Naive thymus-derived CD8-positive, alpha-beta T cell (primary cell): ENCODE data around the gene DUSP5. TPM values are rescaled to one million over a fixed set of nuclear protein-coding genes. Genes with fewer than 3 reads are reported as not detected.

Source experiments
- ATAC-seq, 2 donors: fragments of 150-1000 bp; cut with Tn5 transposase in 1 of 2; sonication (Bioruptor Pico), chemical (Tn5 transposase) in 1 of 2; 1 replicate in 1 of 2; 2 replicates in 1 of 2; pipeline ENCODE4 v1.10.0; 2021; ENCODE audit warnings: mild to moderate bottlenecking in 2 of 2, moderate library complexity in 2 of 2
- POLR2A ChIA-PET: fragments of 350-600 bp; sonication (Branson Sonifier 250); formaldehyde crosslinking; loops from one replicate; lab custom pipeline; 2021; ENCODE audit warnings: antibody characterized with exemption; lab: Charles Lee
- DNase-seq, 10 donors: peaks; one replicate each; pipeline versions ENCODE4 v3.0.0 to v3.0.0-alpha.2; 2020 to 2022
- H3K27ac Mint-ChIP-seq, 10 donors: one replicate each; pipeline ENCODE4 v1.8.0; 2020 to 2022; ENCODE audit warnings: mild to moderate bottlenecking in 10 of 10, mixed read lengths in 10 of 10, moderate library complexity in 4 of 10, inconsistent platforms in 1 of 10
- H3K27me3 Mint-ChIP-seq, 5 donors: one replicate each; pipeline ENCODE4 v1.8.0; 2021 to 2022; ENCODE audit warnings: mixed read lengths in 5 of 5
- H3K36me3 Mint-ChIP-seq, 3 donors: one replicate each; pipeline ENCODE4 v1.8.0; 2020 to 2022; ENCODE audit warnings: mixed read lengths in 3 of 3, mild to moderate bottlenecking in 2 of 3, inconsistent platforms in 1 of 3
- H3K4me1 Mint-ChIP-seq, 4 donors: one replicate each; pipeline ENCODE4 v1.8.0; 2021 to 2022; ENCODE audit warnings: mixed read lengths in 4 of 4
- H3K4me3 Mint-ChIP-seq, 10 donors: one replicate each; pipeline ENCODE4 v1.8.0; 2020 to 2022; ENCODE audit warnings: mild to moderate bottlenecking in 10 of 10, mixed read lengths in 10 of 10, moderate library complexity in 6 of 10, inconsistent platforms in 1 of 10
- H3K9me3 Mint-ChIP-seq, 9 donors: one replicate each; pipeline ENCODE4 v1.8.0; 2020 to 2022; ENCODE audit warnings: mixed read lengths in 9 of 9, mild to moderate bottlenecking in 3 of 9, inconsistent platforms in 1 of 9, moderate library complexity in 1 of 9
- polyA plus RNA-seq, 3 donors: library from polyadenylated mRNA; unstranded; fragments of 300-500 nt; fragmentation: Illumina TruSeq; gene quantifications; one replicate each; pipeline ENCODE4 v1.2.3, GENCODE V29; 2021
- total RNA-seq, 8 experiments: library from RNA in 2 of 8; stranded (reverse) in 2 of 8; gene quantifications; one replicate each; pipeline ENCODE4 v1.2.3 and lab custom pipeline; 2021 to 2026

Gene DUSP5
- total and polyA plus RNA-seq, 5 experiments from 2014 or later = 0.13 to 2.7 (median 1.1) TPM

GRCh38 chr10:110486680-110487410 is 10.9 kb upstream of the DUSP5 start:
- no peak overlapping the region for H3K27ac Mint-ChIP-seq
- H3K36me3 Mint-ChIP-seq = no peaks in the 10 kb centered on the region
- no peak overlapping the region for H3K4me3 Mint-ChIP-seq
- ATAC-seq = no peak
- peaks cover 0 to 7% (median 4%) of the 10 kb centered on the region in 4 donors for H3K4me1 Mint-ChIP-seq
- POLR2A ChIA-PET = no interaction called here
- DNase-seq = no peak
- H3K9me3 Mint-ChIP-seq = no peaks in the 10 kb centered on the region
- peaks cover 7 to 31% (median 21%) of the 10 kb centered on the region in 5 donors for H3K27me3 Mint-ChIP-seq

DNA sequence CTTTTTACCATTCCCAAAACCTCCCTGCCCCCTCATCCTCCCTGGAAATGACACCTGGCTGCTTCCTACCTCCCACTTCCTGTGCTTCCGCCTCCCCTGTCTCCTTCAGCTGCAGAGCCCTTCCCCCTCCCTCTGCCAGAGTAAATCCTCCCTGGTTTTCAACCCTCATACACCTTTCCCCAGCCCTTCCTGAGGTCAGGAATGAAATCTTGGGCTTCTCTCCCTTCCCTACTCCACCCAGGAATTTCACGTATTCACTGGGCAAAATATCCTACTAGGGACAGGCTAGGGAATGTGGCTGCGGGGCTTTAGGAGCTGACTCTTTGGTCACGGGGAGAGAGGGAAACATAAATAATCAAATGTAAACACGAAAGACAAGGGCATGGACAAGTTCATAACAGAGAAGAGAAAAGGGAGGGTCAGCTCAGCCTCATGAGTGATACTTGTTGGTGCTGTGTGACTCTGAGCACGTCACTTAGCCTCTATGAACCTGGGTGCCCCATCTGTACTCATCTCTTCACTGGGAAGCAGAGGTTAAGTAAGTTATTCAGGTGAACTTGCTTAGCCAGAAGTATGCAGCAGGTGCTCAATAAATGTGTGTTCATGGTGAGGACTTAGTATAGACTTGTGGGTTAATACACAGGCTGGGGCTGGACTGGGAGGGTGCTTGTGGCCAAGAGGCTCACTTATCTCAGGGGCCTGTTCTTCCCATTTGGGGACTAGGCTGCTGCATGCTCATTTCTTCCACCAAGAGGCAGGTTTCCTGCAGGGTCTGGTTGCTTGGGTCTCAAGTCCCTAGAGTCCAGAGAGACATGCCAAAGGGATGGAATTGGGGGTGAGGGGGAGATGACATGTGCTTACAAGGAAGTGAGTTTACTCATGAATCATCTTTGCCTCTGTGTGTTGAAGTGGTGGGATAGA is 10.0 kb upstream of the DUSP5 start:
- Mint-ChIP-seq H3K9me3 (no peaks in the 10 kb centered on the region), H3K27me3 (peaks cover 7 to 30% (median 15%) of the 10 kb centered on the region in 5 donors), H3K4me3 (no peak overlapping the region), H3K36me3 (no peaks in the 10 kb centered on the region), H3K27ac (no peak overlapping the region), H3K4me1 (peaks cover 0 to 15% (median 4%) of the 10 kb centered on the region in 4 donors)
- POLR2A ChIA-PET = no interaction called here
- DNase-seq (no peak), ATAC-seq (no peak)

DNA sequence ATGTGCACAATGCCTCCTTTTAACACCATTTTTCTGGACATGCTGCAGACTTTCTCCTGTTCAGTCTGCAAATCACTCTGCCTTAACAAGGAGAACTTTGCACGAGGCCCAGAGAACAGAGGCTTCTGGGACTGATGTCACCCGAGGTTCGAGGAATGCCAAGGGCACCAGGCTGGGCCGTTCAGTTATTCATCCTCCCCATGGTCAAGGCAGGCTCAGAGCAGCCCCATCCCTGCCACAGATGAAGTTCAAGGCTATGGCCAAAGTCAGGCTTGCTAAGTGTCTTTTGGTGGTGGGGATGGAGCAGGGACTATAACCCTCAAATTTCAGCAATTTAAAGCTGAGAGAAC is 9.4 kb upstream of the DUSP5 start:
- peaks cover 7 to 30% (median 15%) of the 10 kb centered on the region in 5 donors for H3K27me3 Mint-ChIP-seq

GRCh38 chr10:110488940-110489339 is 8.8 kb upstream of the DUSP5 start:
- Mint-ChIP-seq H3K4me1 (peaks cover 0 to 19% (median 4%) of the 10 kb centered on the region in 4 donors), H3K9me3 (no peaks in the 10 kb centered on the region), H3K27me3 (peaks cover 7 to 30% (median 14%) of the 10 kb centered on the region in 5 donors), H3K4me3 (no peak overlapping the region), H3K27ac (no peak overlapping the region), H3K36me3 (no peaks in the 10 kb centered on the region)
- ATAC-seq (no peak), DNase-seq (no peak)
- POLR2A ChIA-PET = no interaction called here

More for the DNA sequence above, 9.4 kb upstream of the DUSP5 start:
- Mint-ChIP-seq H3K4me1 (peaks cover 0 to 19% (median 4%) of the 10 kb centered on the region in 4 donors), H3K36me3 (no peaks in the 10 kb centered on the region), H3K27ac (no peak overlapping the region), H3K9me3 (no peaks in the 10 kb centered on the region), H3K4me3 (no peak overlapping the region)
- ATAC-seq (no peak), DNase-seq (no peak)
- POLR2A ChIA-PET = no interaction called here

DNA sequence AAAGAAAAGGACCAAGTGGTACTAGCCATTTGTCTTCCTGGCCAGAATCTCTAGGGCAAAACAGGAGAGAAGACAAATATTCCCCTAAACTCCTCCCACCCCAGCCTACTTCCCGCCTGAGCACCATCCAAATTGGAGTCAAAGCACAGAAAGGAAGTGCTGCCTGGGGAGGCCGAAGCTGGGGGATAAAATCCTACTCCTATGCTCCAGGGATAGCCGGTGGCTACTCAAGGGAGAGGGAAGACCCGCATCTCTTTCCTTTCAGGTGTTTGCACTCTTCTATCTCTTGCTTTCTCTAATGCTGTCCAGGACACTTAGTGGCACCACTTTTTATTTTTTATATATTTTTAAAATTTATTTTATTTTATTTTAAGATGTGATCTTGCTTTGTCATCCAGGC is 7.1 kb upstream of the DUSP5 start:
- peaks cover 7 to 27% (median 12%) of the 10 kb centered on the region in 5 donors for H3K27me3 Mint-ChIP-seq
- peaks cover 1 to 20% (median 5%) of the 10 kb centered on the region in 4 donors for H3K4me1 Mint-ChIP-seq
- H3K27ac Mint-ChIP-seq = no peak overlapping the region
- DNase-seq = no peak
- ATAC-seq = no peak
- H3K36me3 Mint-ChIP-seq = no peaks in the 10 kb centered on the region
- no peaks in the 10 kb centered on the region for H3K9me3 Mint-ChIP-seq
- no peak overlapping the region for H3K4me3 Mint-ChIP-seq
- POLR2A ChIA-PET = no interaction called here

DNA sequence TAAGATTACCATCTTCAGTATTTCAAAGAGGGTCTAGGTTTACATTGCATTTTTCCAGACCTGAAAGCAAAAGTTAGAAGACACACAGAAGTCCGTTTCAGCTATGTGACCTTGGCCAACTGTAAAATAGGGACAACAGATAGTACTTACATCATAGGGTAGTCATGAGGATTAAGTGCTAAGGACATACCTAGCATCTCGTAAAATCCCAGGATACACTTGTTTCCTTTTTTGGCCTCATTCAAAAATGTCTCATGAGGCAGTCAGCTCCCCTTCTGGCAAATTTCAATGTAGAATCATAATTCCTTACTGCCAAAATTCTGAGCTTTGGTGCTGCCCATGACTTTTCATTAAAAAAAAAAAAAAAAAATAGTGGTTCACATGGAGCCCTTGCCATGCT is 6.4 kb upstream of the DUSP5 start:
- Mint-ChIP-seq H3K4me3 (no peak overlapping the region), H3K9me3 (no peaks in the 10 kb centered on the region), H3K27ac (no peak overlapping the region), H3K27me3 (peaks cover 6 to 27% (median 10%) of the 10 kb centered on the region in 5 donors), H3K4me1 (peaks cover 6 to 26% (median 11%) of the 10 kb centered on the region in 4 donors), H3K36me3 (no peaks in the 10 kb centered on the region)
- DNase-seq (no peak), ATAC-seq (no peak)
- POLR2A ChIA-PET = no interaction called here

DNA sequence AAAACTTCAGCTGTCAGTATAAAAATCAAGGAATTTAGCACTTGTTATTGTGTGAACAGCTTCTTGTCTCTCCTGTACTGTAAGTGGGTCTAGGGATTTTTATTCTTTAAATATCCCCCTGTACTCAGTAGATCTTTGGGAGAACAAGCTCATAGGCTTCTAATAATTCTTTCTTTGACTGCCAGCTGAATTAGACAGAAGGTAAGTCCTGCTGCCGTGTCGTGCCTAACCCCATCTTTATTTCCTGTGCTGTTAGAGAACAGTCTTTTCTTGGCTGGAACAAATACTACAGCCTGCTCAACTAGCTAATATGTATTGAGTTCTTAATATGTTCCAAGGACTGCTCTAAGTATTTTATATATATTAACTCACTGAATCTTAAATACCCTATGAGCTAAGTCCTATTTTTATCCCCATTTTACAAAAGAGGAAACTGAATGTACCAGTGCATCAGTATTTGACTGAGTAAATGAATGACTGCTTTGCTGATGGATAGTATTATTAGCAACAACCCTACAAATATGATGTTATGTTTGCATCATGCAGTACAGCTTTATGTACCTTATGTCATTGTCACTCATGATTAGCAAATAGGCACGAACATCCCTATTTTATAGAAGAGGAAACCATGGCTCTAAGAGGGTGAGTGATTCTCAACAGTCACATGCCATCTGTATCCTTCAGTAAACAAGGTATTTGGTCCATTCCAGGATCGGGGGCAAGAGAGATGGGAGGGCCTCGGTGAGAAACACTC is 5.5 kb upstream of the DUSP5 start:
- no peak overlapping the region for H3K4me3 Mint-ChIP-seq
- no peaks in the 10 kb centered on the region for H3K9me3 Mint-ChIP-seq
- H3K27ac Mint-ChIP-seq = peak overlapping the region in 1 of 10 donors; percentile 44
- no peak for DNase-seq
- H3K27me3 Mint-ChIP-seq = peaks cover 4 to 21% (median 9%) of the 10 kb centered on the region in 5 donors
- no peaks in the 10 kb centered on the region for H3K36me3 Mint-ChIP-seq
- peaks cover 13 to 35% (median 19%) of the 10 kb centered on the region in 4 donors for H3K4me1 Mint-ChIP-seq
- ATAC-seq = no peak
- POLR2A ChIA-PET = no interaction called here

DNA sequence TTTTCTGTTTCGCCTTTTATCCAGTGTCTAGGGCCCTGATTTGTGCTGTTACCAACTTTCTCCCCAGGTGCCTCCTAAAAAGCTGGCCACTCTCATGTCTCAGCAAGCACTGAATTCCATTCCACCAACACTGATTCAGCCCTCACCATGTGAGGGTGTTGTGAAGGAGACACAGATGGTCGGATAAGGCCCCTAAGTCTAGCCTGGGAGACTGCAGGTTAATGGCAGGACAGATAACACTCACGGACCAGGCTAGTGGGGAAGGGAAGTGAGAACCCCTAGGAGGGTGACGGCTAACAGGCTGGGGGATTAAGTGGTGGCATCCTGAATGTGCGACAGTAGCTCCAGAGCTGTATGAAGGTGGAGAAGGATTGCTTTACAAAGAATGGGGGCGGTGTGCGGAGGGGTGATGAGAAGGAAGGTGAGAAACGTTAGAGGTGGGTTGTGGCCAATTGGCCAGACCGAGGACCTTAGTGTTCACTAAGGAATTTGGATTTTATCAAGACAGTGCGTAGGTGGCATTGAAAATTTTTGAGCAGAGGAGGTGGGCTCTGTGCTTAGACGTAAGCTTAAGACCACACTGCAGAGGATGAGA is 3.8 kb upstream of the DUSP5 start:
- H3K4me3 Mint-ChIP-seq = peak overlapping the region in 1 of 10 donors; percentile 25
- no peaks in the 10 kb centered on the region for H3K36me3 Mint-ChIP-seq
- ATAC-seq = no peak
- peaks cover 2 to 15% (median 5%) of the 10 kb centered on the region in 5 donors for H3K27me3 Mint-ChIP-seq
- DNase-seq = no peak
- H3K9me3 Mint-ChIP-seq = no peaks in the 10 kb centered on the region
- H3K27ac Mint-ChIP-seq = peak overlapping the region in 2 of 10 donors; percentile 26 to 33
- POLR2A ChIA-PET = no interaction called here
- H3K4me1 Mint-ChIP-seq = peaks cover 14 to 35% (median 23%) of the 10 kb centered on the region in 4 donors

GRCh38 chr10:110494532-110494931 is 3.2 kb upstream of the DUSP5 start:
- peaks cover under 1 to 16% (median 6%) of the 10 kb centered on the region in 5 donors for H3K27me3 Mint-ChIP-seq
- no peaks in the 10 kb centered on the region for H3K9me3 Mint-ChIP-seq
- DNase-seq (no peak), ATAC-seq (no peak)
- peak overlapping the region in 1 of 10 donors; percentile 14 for H3K4me3 Mint-ChIP-seq
- H3K27ac Mint-ChIP-seq = no peak overlapping the region
- H3K36me3 Mint-ChIP-seq = no peaks in the 10 kb centered on the region
- H3K4me1 Mint-ChIP-seq = peaks cover 17 to 37% (median 27%) of the 10 kb centered on the region in 4 donors
- POLR2A ChIA-PET = no interaction called here

DNA sequence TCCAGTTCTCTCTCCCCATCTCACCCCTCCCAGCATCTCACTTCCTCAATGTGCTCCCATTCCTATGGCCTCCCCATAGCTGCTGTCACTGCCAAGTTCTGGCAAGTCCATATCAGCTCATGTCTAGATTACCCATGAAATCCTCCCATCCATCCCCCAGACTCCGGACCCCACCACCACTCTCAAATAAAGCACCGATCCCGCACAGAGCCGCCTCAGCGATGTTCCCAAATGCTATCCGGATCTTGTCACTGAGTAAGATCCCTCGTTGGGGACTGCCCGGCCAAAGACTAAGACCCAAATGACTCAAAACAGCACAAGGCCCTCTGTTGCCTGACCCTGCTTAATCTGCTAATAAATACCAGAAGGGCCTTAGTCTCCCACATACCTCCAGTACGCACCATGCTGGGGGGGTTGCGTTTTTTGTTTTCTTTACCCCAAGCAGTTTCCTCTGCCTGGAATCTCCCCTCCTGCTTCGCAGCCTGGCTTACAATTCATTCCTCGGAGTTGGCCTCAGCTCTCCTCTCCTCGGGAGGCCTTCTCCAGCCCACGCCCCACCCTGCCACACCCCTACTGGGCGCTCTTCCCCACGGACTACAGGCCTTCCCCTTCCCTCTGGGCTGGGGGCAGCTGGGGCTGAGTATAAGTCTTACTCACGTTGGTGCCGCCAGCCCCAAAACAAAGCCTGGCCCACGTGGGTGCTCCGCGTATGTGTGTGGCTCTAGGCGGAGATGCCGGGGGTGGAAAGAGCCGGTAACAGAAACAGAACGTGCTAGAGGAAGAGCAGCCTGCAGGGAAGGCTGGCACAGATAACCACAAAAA is 1.8 kb upstream of the DUSP5 start:
- ATAC-seq (no peak), DNase-seq (peak in 3 of 10 donors; percentile 4 to 20 (median 19))
- Mint-ChIP-seq H3K36me3 (no peaks in the 10 kb centered on the region), H3K4me1 (peaks cover 17 to 51% (median 35%) of the 10 kb centered on the region in 4 donors), H3K4me3 (peak overlapping the region; percentile 85 to 96 (median 92)), H3K27me3 (peaks cover 0 to 23% (median 8%) of the 10 kb centered on the region in 5 donors), H3K27ac (peak overlapping the region in 6 of 10 donors; percentile 7 to 81 (median 46)), H3K9me3 (no peaks in the 10 kb centered on the region)
- POLR2A ChIA-PET = no interaction called here
